Vagina (tissue), 2 donors: ENCODE results near the gene BSCL2. TPM values are rescaled to one million over a fixed set of nuclear protein-coding genes. Genes with fewer than 3 reads are reported as not detected.
A peak's percentile ranks its signal among the peaks of the same experiment; 100 is the strongest.
"Not testable (repeated sequence)": the region's sequence is repeated elsewhere in the genome, so short reads cannot be mapped to it uniquely, and the experiment has no call there.

Source experiments
- DNase-seq, 2 donors: peaks; one replicate each; pipeline ENCODE4 v3.0.0-alpha.2; 2017; ENCODE audit errors: extremely low spot score in 2 of 2
- H3K27ac ChIP-seq: fragments of 200-600 bp; sonication (generic); one replicate; pipeline ENCODE4 v1.5.1; 2019
- H3K27me3 ChIP-seq: fragments of 200-600 bp; sonication (generic); one replicate; pipeline ENCODE4 v1.5.1; 2019
- H3K36me3 ChIP-seq, 2 donors: fragments of 200-600 bp; sonication (generic); one replicate each; pipeline ENCODE4 v1.5.1; 2017 to 2019
- H3K4me1 ChIP-seq: fragments of 200-600 bp; sonication (generic); one replicate; pipeline ENCODE4 v1.5.1; 2019
- H3K4me3 ChIP-seq, 2 donors: fragments of 200-600 bp; sonication (generic); 1 replicate in 1 of 2; 2 replicates in 1 of 2; pipeline ENCODE4 v1.5.1; 2016 to 2019
- H3K9me3 ChIP-seq: fragments of 200-600 bp; sonication (generic); one replicate; pipeline ENCODE4 v1.5.1; 2019
- CTCF ChIP-seq, 3 experiments: fragments of 450-650 bp in 2 of 3; fragments of 200-600 bp in 1 of 3; sonication (generic) in 1 of 3; IDR thresholded peaks; one replicate each; pipeline ENCODE4 v1.5.1; 2017 to 2019; ENCODE audit warnings: antibody characterized with exemption in 3 of 3, mild to moderate bottlenecking in 2 of 3, moderate library complexity in 2 of 3
- POLR2A ChIP-seq, 2 donors: fragments of 450-650 bp; IDR thresholded peaks; one replicate each; pipeline ENCODE4 v1.6.1; 2017; ENCODE audit warnings: antibody characterized with exemption in 2 of 2, mild to moderate bottlenecking in 2 of 2, moderate library complexity in 2 of 2
- POLR2AphosphoS5 ChIP-seq, 2 donors: sonication (generic); formaldehyde crosslinking; IDR thresholded peaks; one replicate each; pipeline ENCODE4 v1.9.0; 2017; ENCODE audit warnings: antibody characterized with exemption in 2 of 2, mild to moderate bottlenecking in 2 of 2, low read depth in 1 of 2; ENCODE audit not compliant: insufficient read depth in 1 of 2
- intact Hi-C: fragments of 100-400 bp; cut with DNase I; formaldehyde crosslinking; loops from one replicate; pipeline ENCODE4 v1.15.1; 2023
- total RNA-seq: library from RNA; depleted of rRNA; stranded (reverse); fragments of >200 nt; gene quantifications from one replicate; pipeline ENCODE4 v1.2.3, GENCODE V29; 2016

BSCL2 gene
- total RNA-seq, 1 donor from 2014 or later, result 74.9 TPM

- no peak for DNase-seq
- Histone ChIP-seq H3K9me3 (no peaks in the 10 kb centered on the region), H3K4me1 (peaks cover 42% of the 10 kb centered on the region), H3K27me3 (no peaks in the 10 kb centered on the region), H3K4me3 (peak overlapping the region; percentile 55 to 62), H3K27ac (peak overlapping the region; percentile 85), H3K36me3 (no peaks in the 10 kb centered on the region)
- TF ChIP-seq POLR2A (IDR thresholded peaks at IDR 0.05) (no peak), CTCF (IDR thresholded peaks at IDR 0.05) (no peak), POLR2AphosphoS5 (IDR thresholded peaks at IDR 0.05; ENCODE audit: insufficient read depth in 1 of 2, low read depth in 1 of 2) (no peak)
- intact Hi-C loops, result loop anchor here (10.0 kb wide), 1 partner anchor 311 kb away; no protein-coding TSS in a partner anchor
These were observed 1.8 kb downstream of the BSCL2 start for GRCh38 chr11:62705413-62705812.

- intact Hi-C loops, result loop anchor here (10.0 kb wide), 1 partner anchor 309 kb away; no protein-coding TSS in a partner anchor
- not testable (repeated sequence) for H3K27ac ChIP-seq, H3K36me3 ChIP-seq, DNase-seq, H3K27me3 ChIP-seq, H3K9me3 ChIP-seq, H3K4me3 ChIP-seq
- peaks cover 33% of the 10 kb centered on the region for H3K4me1 ChIP-seq
These were observed 3.3 kb downstream of the BSCL2 start for GRCh38 chr11:62703921-62704320.

- no peak for TF ChIP-seq CTCF (IDR thresholded peaks at IDR 0.05)
- no peak for TF ChIP-seq POLR2AphosphoS5 (IDR thresholded peaks at IDR 0.05; ENCODE audit: insufficient read depth in 1 of 2, low read depth in 1 of 2)
- TF ChIP-seq POLR2A (IDR thresholded peaks at IDR 0.05), result no peak
- intact Hi-C loops, result loop anchor here (10.0 kb wide), 1 partner anchor 307 kb away; no protein-coding TSS in a partner anchor
- H3K4me3 ChIP-seq, result no peak overlapping the region
- no peaks in the 10 kb centered on the region for H3K27me3 ChIP-seq
- DNase-seq, result no peak
- H3K36me3 ChIP-seq, result no peaks in the 10 kb centered on the region
- no peak overlapping the region for H3K27ac ChIP-seq
- H3K9me3 ChIP-seq, result no peaks in the 10 kb centered on the region
- peaks cover 22% of the 10 kb centered on the region for H3K4me1 ChIP-seq
These were observed 5.0 kb downstream of the BSCL2 start for GRCh38 chr11:62702246-62702645.

GRCh38 chr11:62694455-62695167 is 12.6 kb downstream of the BSCL2 start:
- no peak overlapping the region for H3K4me3 ChIP-seq
- intact Hi-C loops, result no loop called here
- DNase-seq, result no peak
- H3K4me1 ChIP-seq, result peaks cover 12% of the 10 kb centered on the region
- no peak overlapping the region for H3K27ac ChIP-seq
- H3K27me3 ChIP-seq, result no peaks in the 10 kb centered on the region
- H3K36me3 ChIP-seq, result peaks cover 0 to 15% of the 10 kb centered on the region in 2 donors
- no peaks in the 10 kb centered on the region for H3K9me3 ChIP-seq
- TF ChIP-seq POLR2A (IDR thresholded peaks at IDR 0.05) (no peak), POLR2AphosphoS5 (IDR thresholded peaks at IDR 0.05; ENCODE audit: insufficient read depth in 1 of 2, low read depth in 1 of 2) (peak in 1 of 2 donors; percentile 11), CTCF (IDR thresholded peaks at IDR 0.05) (peak; percentile 69 to 82 (median 76))

GRCh38 chr11:62693624-62694023 is 13.6 kb downstream of the BSCL2 start:
- peaks cover 0 to 15% of the 10 kb centered on the region in 2 donors for H3K36me3 ChIP-seq
- intact Hi-C loops, DNase-seq, H3K9me3 ChIP-seq, H3K4me3 ChIP-seq, H3K27ac ChIP-seq, H3K27me3 ChIP-seq: not testable (repeated sequence)
- peaks cover 18% of the 10 kb centered on the region for H3K4me1 ChIP-seq

- intact Hi-C loops, result no loop called here
- DNase-seq, result peak in 1 of 2 donors; percentile 98
These were observed 17.6 kb downstream of the BSCL2 start, which contains the start of gene LRRN4CL for GRCh38 chr11:62689421-62690183. Gene LRRN4CL, minus strand, starts transcription at chr11:62689530. Its CDS starts 1,022 bp downstream, at chr11:62688508.

More at GRCh38 chr11:62689421-62690183, 17.6 kb downstream of the BSCL2 start, which contains the start of gene LRRN4CL:
- Histone ChIP-seq H3K27ac (peak within 1 kb of the TSS; percentile 89), H3K27me3 (no peaks in the 10 kb centered on the region), H3K4me1 (peaks cover 31% of the 10 kb centered on the region), H3K36me3 (peaks cover 0 to 15% of the 10 kb centered on the region in 2 donors), H3K9me3 (no peaks in the 10 kb centered on the region), H3K4me3 (peak within 1 kb of the TSS; percentile 45 to 50)
- TF ChIP-seq CTCF (IDR thresholded peaks at IDR 0.05) (no peak), POLR2A (IDR thresholded peaks at IDR 0.05) (peak in 1 of 2 donors; percentile 82), POLR2AphosphoS5 (IDR thresholded peaks at IDR 0.05; ENCODE audit: insufficient read depth in 1 of 2, low read depth in 1 of 2) (peak; percentile 88 to 91)
